Neuron (in vitro differentiated cells): ENCODE data around the gene ARHGAP24.
"Not testable (repeated sequence)": the region's sequence is repeated elsewhere in the genome, so short reads cannot be mapped to it uniquely, and the experiment has no call there.

Source experiments
- H2AFZ ChIP-seq: one replicate; pipeline ENCODE4 v1.6.1; 2013; ENCODE audit warnings: low read depth, mild to moderate bottlenecking, inconsistent platforms, low read length, moderate library complexity
- H3K27me3 ChIP-seq: one replicate; pipeline ENCODE4 v1.6.1; 2013; ENCODE audit warnings: low read length; ENCODE audit not compliant: insufficient read depth
- H3K36me3 ChIP-seq: one replicate; pipeline ENCODE4 v1.6.1; 2013; ENCODE audit warnings: low read length; ENCODE audit not compliant: insufficient read depth
- H3K4me1 ChIP-seq: one replicate; pipeline ENCODE4 v1.6.1; 2013; ENCODE audit warnings: low read length; ENCODE audit not compliant: insufficient read depth
- H3K4me3 ChIP-seq: 2 replicates; pipeline ENCODE4 v1.5.1; 2013; ENCODE audit warnings: mild to moderate bottlenecking, low read length, moderate library complexity
- H3K9me3 ChIP-seq: one replicate; pipeline ENCODE4 v1.6.1; 2013; ENCODE audit warnings: low read length

ARHGAP24 gene

GRCh38 chr4:85905761-85906160, 430.8 kb downstream of the ARHGAP24 start:
- Histone ChIP-seq H2AFZ (no peak overlapping the region), H3K27me3 (no peaks in the 10 kb centered on the region), H3K4me3 (no peak overlapping the region), H3K9me3 (no peaks in the 10 kb centered on the region), H3K36me3 (no peaks in the 10 kb centered on the region), H3K4me1 (no peaks in the 10 kb centered on the region)

GRCh38 chr4:85907001-85907400, 432.1 kb downstream of the ARHGAP24 start:
- Histone ChIP-seq H3K9me3 (no peaks in the 10 kb centered on the region), H3K27me3 (no peaks in the 10 kb centered on the region), H3K4me1 (no peaks in the 10 kb centered on the region), H3K4me3 (no peak overlapping the region), H3K36me3 (no peaks in the 10 kb centered on the region), H2AFZ (no peak overlapping the region)

- H3K36me3 ChIP-seq = no peaks in the 10 kb centered on the region
- no peaks in the 10 kb centered on the region for H3K27me3 ChIP-seq
- no peaks in the 10 kb centered on the region for H3K9me3 ChIP-seq
- H2AFZ ChIP-seq = no peak overlapping the region
- H3K4me1 ChIP-seq = no peaks in the 10 kb centered on the region
- no peak overlapping the region for H3K4me3 ChIP-seq
Measured at GRCh38 chr4:85909851-85910250, 434.9 kb downstream of the ARHGAP24 start.

- H3K27me3 ChIP-seq = no peaks in the 10 kb centered on the region
- H2AFZ ChIP-seq = no peak overlapping the region
- H3K36me3 ChIP-seq = no peaks in the 10 kb centered on the region
- H3K4me3 ChIP-seq = no peak overlapping the region
- no peaks in the 10 kb centered on the region for H3K9me3 ChIP-seq
- H3K4me1 ChIP-seq = no peaks in the 10 kb centered on the region
Measured at GRCh38 chr4:85910985-85911384, 436.0 kb downstream of the ARHGAP24 start.

GRCh38 chr4:85913931-85914694, 439.2 kb downstream of the ARHGAP24 start:
- no peak overlapping the region for H2AFZ ChIP-seq
- no peaks in the 10 kb centered on the region for H3K27me3 ChIP-seq
- no peak overlapping the region for H3K4me3 ChIP-seq
- H3K4me1 ChIP-seq = peaks cover under 1% of the 10 kb centered on the region
- H3K9me3 ChIP-seq = no peaks in the 10 kb centered on the region
- no peaks in the 10 kb centered on the region for H3K36me3 ChIP-seq

GRCh38 chr4:85915570-85915969, 440.6 kb downstream of the ARHGAP24 start:
- H3K4me3 ChIP-seq, H2AFZ ChIP-seq, H3K9me3 ChIP-seq, H3K4me1 ChIP-seq, H3K36me3 ChIP-seq, H3K27me3 ChIP-seq: not testable (repeated sequence)

- no peak overlapping the region for H3K4me3 ChIP-seq
- no peak overlapping the region for H2AFZ ChIP-seq
- peaks cover 5% of the 10 kb centered on the region for H3K4me1 ChIP-seq
- H3K9me3 ChIP-seq = no peaks in the 10 kb centered on the region
- no peaks in the 10 kb centered on the region for H3K27me3 ChIP-seq
- H3K36me3 ChIP-seq = no peaks in the 10 kb centered on the region
Measured at GRCh38 chr4:85919200-85919887, 444.4 kb downstream of the ARHGAP24 start.

GRCh38 chr4:85925071-85925470, 450.1 kb downstream of the ARHGAP24 start:
- no peak overlapping the region for H3K4me3 ChIP-seq
- H3K9me3 ChIP-seq = no peaks in the 10 kb centered on the region
- no peak overlapping the region for H2AFZ ChIP-seq
- H3K27me3 ChIP-seq = no peaks in the 10 kb centered on the region
- no peaks in the 10 kb centered on the region for H3K36me3 ChIP-seq
- H3K4me1 ChIP-seq = peaks cover 14% of the 10 kb centered on the region

GRCh38 chr4:85928775-85929591, 454.0 kb downstream of the ARHGAP24 start:
- peak overlapping the region; percentile 46 for H3K4me3 ChIP-seq
- H2AFZ ChIP-seq = peak overlapping the region; percentile 74
- peaks cover 38% of the 10 kb centered on the region for H3K4me1 ChIP-seq
- no peaks in the 10 kb centered on the region for H3K27me3 ChIP-seq
- H3K9me3 ChIP-seq = no peaks in the 10 kb centered on the region
- H3K36me3 ChIP-seq = no peaks in the 10 kb centered on the region

GRCh38 chr4:85929961-85930665, 455.2 kb downstream of the ARHGAP24 start:
- Histone ChIP-seq H3K9me3 (no peaks in the 10 kb centered on the region), H3K27me3 (no peaks in the 10 kb centered on the region), H2AFZ (peak overlapping the region; percentile 74), H3K4me3 (peak overlapping the region; percentile 46), H3K36me3 (no peaks in the 10 kb centered on the region), H3K4me1 (peaks cover 38% of the 10 kb centered on the region)

- Histone ChIP-seq H3K27me3 (no peaks in the 10 kb centered on the region), H3K4me3 (no peak overlapping the region), H3K9me3 (no peaks in the 10 kb centered on the region), H3K36me3 (no peaks in the 10 kb centered on the region), H2AFZ (peak overlapping the region; percentile 41), H3K4me1 (peaks cover 38% of the 10 kb centered on the region)
Measured at GRCh38 chr4:85932500-85933290, 457.7 kb downstream of the ARHGAP24 start.

- H2AFZ ChIP-seq = no peak overlapping the region
- H3K27me3 ChIP-seq = no peaks in the 10 kb centered on the region
- no peaks in the 10 kb centered on the region for H3K36me3 ChIP-seq
- H3K9me3 ChIP-seq = no peaks in the 10 kb centered on the region
- H3K4me3 ChIP-seq = no peak overlapping the region
- H3K4me1 ChIP-seq = peaks cover 38% of the 10 kb centered on the region
Measured at GRCh38 chr4:85933291-85933640, 458.3 kb downstream of the ARHGAP24 start.
